ENCODE results near the gene WFIKKN1.
A peak's percentile ranks its signal among the peaks of the same experiment; 100 is the strongest.

WFIKKN1 gene

DNA sequence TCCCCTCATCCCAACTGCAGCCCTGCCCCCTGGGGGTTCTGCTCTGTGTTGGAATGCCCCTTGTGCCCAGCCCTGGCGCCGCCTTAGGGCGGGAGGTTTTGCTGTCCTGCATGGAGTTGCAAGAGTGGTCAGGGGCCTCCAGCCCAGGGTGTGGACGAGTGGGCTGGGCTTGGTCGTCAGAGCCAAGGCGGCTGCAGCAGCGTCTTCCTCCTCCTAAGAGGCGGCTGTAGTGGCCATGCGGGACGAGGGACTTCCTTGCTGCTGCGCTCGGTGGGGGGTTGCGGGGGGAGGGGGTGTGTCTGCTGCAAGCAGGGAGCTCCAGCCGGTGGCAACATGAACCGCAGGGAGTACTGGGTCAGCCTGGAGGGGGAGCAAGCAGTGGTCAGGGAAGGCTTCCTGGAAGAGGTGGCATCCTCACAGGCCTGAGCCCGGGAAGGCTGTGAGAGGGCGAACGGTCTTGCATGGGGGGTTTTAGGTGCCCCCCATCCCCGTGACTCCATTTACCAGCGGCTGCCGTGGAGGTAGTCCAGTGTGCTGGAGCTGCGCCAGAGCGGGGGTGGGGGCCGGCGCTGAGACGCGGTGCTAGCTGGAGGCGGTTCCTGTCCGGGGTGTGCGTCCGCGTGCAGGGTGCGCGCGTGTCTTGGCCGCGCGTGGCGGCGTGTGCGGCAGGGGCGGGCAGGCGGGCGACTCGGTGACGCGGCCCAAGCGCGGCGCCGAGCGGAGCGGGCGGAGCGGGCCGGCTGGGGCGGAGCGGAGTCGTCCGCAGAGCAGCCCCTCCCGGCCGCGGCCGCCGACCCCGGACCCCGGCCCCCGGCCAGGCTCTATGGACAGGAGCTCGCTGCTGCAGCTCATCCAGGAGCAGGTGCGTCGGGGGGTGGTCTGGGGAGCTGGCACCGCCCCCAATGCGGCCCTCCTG, 44.4 kb downstream of the WFIKKN1 start, which contains the start of gene RHBDL1:
RHBDL1 (plus strand) TSS at position 704 of the 916 bp plus-strand sequence; CDS start at position 824, 120 bp downstream.
- peak in 2 of 3 donors; percentile 46 to 63 for DNase-seq

DNA sequence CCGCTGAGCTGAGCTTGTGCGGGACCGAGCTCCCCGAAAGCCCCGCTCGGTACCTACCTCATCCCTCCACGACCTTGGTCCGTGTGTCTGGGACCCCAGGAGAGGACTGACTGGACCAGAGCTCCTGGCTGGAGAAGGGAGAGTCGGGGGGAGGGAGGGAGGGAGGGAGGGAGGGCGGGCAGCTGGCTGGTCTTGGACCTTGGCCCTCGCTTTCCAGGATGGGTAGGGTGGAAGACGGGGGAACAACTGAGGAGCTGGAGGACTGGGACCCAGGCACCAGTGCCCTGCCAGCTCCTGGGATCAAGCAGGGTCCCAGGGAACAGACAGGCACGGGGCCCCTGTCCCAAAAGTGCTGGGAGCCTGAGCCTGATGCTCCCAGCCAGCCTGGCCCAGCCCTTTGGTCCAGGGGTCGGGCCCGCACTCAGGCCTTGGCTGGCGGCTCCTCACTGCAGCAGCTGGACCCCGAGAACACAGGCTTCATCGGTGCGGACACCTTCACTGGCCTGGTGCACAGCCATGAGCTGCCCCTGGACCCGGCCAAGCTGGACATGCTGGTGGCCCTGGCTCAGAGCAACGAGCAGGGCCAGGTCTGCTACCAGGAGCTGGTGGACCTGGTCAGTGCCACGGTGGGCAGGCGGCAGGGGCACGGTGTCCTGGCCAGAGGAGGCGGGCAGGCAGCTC, 45.2 kb downstream of the WFIKKN1 start:
- DNase-seq, result no peak

- DNase-seq, result no peak
Observed at GRCh38 chr16:676565-676902, 45.7 kb downstream of the WFIKKN1 start.

DNA sequence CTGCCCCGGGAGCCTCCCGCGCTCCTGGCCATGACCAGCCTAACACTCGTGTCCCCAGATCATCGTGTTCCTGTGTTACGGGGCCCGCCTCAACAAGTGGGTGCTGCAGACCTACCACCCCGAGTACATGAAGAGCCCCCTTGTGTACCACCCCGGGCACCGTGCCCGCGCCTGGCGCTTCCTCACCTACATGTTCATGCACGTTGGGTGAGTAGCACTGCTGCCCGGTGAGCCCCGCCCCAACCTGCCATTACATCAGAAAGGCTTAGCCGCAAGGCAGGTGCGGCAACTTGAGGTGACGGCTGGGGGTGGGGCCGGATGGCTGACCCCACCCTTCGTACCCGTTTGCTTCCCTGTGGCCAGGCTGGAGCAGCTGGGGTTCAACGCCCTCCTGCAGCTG, 46.1 kb downstream of the WFIKKN1 start:
- no peak for DNase-seq

DNA sequence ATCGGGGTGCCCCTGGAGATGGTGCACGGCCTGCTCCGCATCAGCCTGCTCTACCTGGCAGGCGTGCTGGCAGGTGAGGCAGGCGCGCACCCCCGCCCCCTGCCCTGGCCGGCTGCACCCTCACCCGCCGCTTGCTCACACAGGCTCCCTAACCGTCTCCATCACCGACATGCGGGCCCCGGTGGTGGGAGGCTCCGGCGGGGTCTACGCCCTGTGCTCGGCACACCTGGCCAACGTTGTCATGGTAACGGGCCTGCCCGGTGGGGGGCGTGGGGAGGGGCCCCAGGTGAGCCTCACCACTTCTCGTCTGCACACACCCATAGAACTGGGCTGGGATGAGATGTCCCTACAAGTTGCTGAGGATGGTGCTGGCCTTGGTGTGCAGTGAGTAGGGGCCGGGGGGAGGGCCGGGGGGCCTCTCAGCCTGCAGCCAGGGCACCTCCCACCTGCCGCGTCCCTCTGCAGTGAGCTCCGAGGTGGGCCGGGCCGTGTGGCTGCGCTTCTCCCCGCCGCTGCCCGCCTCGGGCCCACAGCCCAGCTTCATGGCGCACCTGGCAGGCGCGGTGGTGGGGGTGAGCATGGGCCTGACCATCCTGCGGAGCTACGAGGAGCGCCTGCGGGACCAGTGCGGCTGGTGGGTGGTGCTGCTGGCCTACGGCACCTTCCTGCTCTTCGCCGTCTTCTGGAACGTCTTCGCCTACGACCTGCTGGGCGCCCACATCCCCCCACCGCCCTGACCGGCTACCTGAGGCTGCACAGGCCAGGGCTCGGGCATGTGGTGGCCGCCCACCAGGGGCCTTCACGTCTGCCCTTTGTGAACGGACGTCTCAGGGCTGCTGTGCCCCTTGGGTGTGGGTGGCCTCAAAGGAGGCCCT, 46.8 kb downstream of the WFIKKN1 start:
- DNase-seq, result no peak

- no peak for DNase-seq
Observed at GRCh38 chr16:678209-678857, 47.5 kb downstream of the WFIKKN1 start.

- DNase-seq, result peak; percentile 54 to 75 (median 62)
Observed at GRCh38 chr16:678858-679813, 48.4 kb downstream of the WFIKKN1 start.

GRCh38 chr16:679814-680624, 49.2 kb downstream of the WFIKKN1 start, which contains the start of gene STUB1:
Gene STUB1, plus strand, starts transcription at chr16:680410. Its CDS starts 116 bp downstream, at chr16:680526.
- peak; percentile 93 to 99 (median 96) for DNase-seq

- DNase-seq, result no peak
Observed at GRCh38 chr16:680625-680945, 49.8 kb downstream of the WFIKKN1 start.

DNA sequence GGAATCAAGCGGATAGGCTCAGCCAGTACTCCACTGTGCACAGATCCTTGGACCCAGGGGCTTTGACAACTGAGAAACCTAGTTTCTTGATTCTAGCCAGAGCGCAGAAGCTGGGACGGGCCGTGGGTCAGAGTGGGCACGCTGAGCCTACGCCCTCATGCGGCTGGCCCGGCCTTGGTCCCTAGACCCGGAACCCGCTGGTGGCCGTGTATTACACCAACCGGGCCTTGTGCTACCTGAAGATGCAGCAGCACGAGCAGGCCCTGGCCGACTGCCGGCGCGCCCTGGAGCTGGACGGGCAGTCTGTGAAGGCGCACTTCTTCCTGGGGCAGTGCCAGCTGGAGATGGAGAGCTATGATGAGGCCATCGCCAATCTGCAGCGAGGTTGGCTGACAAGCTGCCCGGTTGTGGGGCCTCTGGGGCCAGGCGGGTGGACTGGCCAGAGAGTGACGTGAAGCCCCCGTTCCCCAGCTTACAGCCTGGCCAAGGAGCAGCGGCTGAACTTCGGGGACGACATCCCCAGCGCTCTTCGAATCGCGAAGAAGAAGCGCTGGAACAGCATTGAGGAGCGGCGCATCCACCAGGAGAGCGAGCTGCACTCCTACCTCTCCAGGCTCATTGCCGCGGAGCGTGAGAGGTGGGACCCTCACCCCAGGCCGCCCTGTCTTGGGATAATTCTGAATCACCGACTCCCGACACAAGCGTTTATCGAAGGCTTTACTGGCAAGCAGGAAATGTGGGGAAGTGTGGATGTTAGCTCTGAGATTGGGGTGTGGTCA, 50.4 kb downstream of the WFIKKN1 start:
- peak; percentile 45 to 71 (median 53) for DNase-seq

DNA sequence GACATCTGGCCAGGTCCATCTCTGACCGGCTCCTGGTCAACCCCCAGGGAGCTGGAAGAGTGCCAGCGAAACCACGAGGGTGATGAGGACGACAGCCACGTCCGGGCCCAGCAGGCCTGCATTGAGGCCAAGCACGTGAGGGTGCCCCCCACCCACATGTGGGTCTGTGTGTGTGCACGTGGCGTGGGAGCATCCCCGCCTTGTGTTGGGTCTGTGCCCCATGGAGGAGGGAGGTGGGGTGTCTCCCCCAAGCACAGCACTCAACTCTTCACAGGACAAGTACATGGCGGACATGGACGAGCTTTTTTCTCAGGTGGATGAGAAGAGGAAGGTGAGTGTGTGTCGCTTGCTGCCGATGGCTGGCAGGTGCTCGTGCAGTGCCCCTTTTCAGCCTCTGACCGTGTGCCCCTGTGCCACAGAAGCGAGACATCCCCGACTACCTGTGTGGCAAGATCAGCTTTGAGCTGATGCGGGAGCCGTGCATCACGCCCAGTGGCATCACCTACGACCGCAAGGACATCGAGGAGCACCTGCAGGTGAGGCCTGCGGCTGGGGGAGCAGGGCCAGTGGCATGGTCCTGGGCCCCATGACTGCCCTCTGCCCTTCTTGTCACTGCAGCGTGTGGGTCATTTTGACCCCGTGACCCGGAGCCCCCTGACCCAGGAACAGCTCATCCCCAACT, 51.1 kb downstream of the WFIKKN1 start:
- DNase-seq, result no peak

DNA sequence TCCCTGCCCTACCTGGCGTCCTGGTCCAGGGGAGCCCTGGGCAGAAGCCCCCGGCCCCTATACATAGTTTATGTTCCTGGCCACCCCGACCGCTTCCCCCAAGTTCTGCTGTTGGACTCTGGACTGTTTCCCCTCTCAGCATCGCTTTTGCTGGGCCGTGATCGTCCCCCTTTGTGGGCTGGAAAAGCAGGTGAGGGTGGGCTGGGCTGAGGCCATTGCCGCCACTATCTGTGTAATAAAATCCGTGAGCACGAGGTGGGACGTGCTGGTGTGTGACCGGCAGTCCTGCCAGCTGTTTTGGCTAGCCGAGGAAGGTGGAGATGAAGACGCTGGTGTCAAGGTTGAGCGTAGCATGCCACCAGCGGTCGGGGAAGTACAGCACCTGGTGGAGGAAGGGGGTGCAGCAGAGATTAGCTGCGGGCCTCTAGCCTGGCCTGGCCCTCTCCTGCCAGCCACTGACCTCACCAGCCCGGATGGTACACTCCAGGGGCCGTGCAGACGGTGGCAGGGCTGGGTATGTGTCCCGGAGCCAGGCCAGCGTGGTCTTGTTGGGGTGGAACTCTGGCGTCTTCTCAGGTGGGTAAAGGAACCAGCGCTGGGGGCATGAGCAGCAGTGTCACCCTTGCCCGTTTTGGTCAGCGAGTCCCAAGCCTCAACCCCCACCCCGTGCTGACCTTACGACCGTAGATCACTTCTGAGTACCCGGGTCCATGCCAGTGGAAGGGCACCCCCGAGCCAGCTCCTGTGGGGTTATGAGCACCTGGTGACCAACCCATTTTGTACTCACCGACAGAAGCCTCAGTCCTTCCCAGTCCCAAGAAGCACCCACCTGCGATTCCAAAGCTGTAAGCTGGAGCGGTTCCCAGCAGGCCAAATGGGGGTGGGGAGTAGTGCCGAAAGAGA, 52.0 kb downstream of the WFIKKN1 start:
- DNase-seq, result no peak

GRCh38 chr16:683396-684070, 52.7 kb downstream of the WFIKKN1 start:
- DNase-seq, result no peak

Measured in suppressor macrophage treated with lipopolysaccharide for 1 hour (primary cell).